ENCODE results near the gene TMEM252. TPM values are rescaled to one million over a fixed set of nuclear protein-coding genes. Genes with fewer than 3 reads are reported as not detected.

TMEM252 gene
- polyA plus RNA-seq, 1 of the 3 experiments (the other 2 are of a cell fraction) = not detected

DNA sequence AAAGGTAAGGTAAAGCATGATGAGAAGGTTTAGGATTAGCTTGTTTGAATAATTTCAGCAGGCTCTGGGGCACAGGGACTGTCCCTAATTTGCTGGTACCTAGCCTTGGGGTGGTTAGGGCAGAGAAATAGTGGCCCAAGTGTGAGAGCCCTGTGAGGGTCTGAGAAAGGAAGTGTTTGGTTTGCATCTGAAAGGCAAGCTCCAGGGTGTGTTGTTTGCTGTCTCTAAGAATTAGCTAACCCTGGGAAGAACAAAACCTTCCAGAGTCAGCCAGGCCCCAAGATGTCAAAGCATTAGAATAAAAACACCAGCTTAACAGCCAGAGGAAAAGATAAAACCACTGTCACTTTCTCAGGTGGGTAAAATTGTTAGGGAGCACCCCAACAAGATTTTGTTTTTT lies 31.0 kb downstream of the TMEM252 start:
- H3K4me1 ChIP-seq (ENCODE audit: control insufficient read depth in 1 of 2, insufficient read depth in 2 of 2, low read depth in 1 of 2, low read length in 1 of 2) = no peaks in the 10 kb centered on the region
- H3K27me3 ChIP-seq (ENCODE audit: insufficient read depth) = peaks cover 8% of the 10 kb centered on the region; the same call in 1 of the 2 replicates
- no peak overlapping the region for H3K4me3 ChIP-seq (ENCODE audit: low read depth in 2 of 2, low read length in 1 of 2)
- no peak overlapping the region for H3K9ac ChIP-seq
- DNase-seq = no peak
- H3K27ac ChIP-seq (ENCODE audit: low read depth in 2 of 2, low read length in 1 of 2) = no peak overlapping the region
- H3K4me2 ChIP-seq = no peak overlapping the region
- no peaks in the 10 kb centered on the region for H3K9me2 ChIP-seq
- H3K9me3 ChIP-seq = no peaks in the 10 kb centered on the region
- no peaks in the 10 kb centered on the region for H3K79me2 ChIP-seq (ENCODE audit: insufficient read depth)
- H3F3A ChIP-seq (replicated peaks; ENCODE audit: insufficient read depth) = no peaks in the 10 kb centered on the region
- no peak overlapping the region for H2AFZ ChIP-seq (ENCODE audit: low read depth)
- TF ChIP-seq NFIC (IDR thresholded peaks at IDR 0.05; ENCODE audit: borderline replicate concordance) (no peak), EZH2phosphoT487 (IDR thresholded peaks at IDR 0.05; ENCODE audit: borderline replicate concordance, low read depth) (no peak), FOXM1 (IDR thresholded peaks at IDR 0.05; ENCODE audit: low read depth) (no peak), EP300 (IDR thresholded peaks at IDR 0.05; ENCODE audit: borderline replicate concordance in 1 of 2, low read depth in 1 of 2, low read length in 1 of 2) (no peak), RCOR1 (IDR thresholded peaks at IDR 0.05; ENCODE audit: low read length) (no peak), GABPA (IDR thresholded peaks at IDR 0.05; ENCODE audit: low read depth) (no peak), TEAD4 (IDR thresholded peaks at IDR 0.05; ENCODE audit: borderline replicate concordance, insufficient read depth) (no peak), YY1 (IDR thresholded peaks at IDR 0.05; ENCODE audit: low read depth) (no peak)
- TF ChIP-seq, protein P1, sequence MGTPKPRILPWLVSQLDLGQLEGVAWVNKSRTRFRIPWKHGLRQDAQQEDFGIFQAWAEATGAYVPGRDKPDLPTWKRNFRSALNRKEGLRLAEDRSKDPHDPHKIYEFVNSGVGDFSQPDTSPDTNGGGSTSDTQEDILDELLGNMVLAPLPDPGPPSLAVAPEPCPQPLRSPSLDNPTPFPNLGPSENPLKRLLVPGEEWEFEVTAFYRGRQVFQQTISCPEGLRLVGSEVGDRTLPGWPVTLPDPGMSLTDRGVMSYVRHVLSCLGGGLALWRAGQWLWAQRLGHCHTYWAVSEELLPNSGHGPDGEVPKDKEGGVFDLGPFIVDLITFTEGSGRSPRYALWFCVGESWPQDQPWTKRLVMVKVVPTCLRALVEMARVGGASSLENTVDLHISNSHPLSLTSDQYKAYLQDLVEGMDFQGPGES (IDR thresholded peaks at IDR 0.05; ENCODE audit: low read depth, low read length) = no peak
- TF ChIP-seq, protein P2, sequence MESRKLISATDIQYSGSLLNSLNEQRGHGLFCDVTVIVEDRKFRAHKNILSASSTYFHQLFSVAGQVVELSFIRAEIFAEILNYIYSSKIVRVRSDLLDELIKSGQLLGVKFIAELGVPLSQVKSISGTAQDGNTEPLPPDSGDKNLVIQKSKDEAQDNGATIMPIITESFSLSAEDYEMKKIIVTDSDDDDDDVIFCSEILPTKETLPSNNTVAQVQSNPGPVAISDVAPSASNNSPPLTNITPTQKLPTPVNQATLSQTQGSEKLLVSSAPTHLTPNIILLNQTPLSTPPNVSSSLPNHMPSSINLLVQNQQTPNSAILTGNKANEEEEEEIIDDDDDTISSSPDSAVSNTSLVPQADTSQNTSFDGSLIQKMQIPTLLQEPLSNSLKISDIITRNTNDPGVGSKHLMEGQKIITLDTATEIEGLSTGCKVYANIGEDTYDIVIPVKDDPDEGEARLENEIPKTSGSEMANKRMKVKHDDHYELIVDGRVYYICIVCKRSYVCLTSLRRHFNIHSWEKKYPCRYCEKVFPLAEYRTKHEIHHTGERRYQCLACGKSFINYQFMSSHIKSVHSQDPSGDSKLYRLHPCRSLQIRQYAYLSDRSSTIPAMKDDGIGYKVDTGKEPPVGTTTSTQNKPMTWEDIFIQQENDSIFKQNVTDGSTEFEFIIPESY (IDR thresholded peaks at IDR 0.05; ENCODE audit: borderline replicate concordance, low read depth) = no peak
- TF ChIP-seq, protein P3, sequence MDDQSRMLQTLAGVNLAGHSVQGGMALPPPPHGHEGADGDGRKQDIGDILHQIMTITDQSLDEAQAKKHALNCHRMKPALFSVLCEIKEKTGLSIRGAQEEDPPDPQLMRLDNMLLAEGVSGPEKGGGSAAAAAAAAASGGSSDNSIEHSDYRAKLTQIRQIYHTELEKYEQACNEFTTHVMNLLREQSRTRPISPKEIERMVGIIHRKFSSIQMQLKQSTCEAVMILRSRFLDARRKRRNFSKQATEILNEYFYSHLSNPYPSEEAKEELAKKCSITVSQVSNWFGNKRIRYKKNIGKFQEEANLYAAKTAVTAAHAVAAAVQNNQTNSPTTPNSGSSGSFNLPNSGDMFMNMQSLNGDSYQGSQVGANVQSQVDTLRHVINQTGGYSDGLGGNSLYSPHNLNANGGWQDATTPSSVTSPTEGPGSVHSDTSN (IDR thresholded peaks at IDR 0.05) = no peak
- TF ChIP-seq, protein P4, sequence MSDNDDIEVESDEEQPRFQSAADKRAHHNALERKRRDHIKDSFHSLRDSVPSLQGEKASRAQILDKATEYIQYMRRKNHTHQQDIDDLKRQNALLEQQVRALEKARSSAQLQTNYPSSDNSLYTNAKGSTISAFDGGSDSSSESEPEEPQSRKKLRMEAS (IDR thresholded peaks at IDR 0.05; ENCODE audit: low read depth) = no peak
- no peaks in the 10 kb centered on the region for H4K20me1 ChIP-seq (ENCODE audit: insufficient read depth)
- no peaks in the 10 kb centered on the region for H3K36me3 ChIP-seq (replicated peaks in 1 of 2; ENCODE audit: control insufficient read depth in 1 of 2, insufficient read depth in 2 of 2, low read length in 1 of 2)
- ChIA-PET POLR2A (no interaction called here), CTCF (no interaction called here)

DNA sequence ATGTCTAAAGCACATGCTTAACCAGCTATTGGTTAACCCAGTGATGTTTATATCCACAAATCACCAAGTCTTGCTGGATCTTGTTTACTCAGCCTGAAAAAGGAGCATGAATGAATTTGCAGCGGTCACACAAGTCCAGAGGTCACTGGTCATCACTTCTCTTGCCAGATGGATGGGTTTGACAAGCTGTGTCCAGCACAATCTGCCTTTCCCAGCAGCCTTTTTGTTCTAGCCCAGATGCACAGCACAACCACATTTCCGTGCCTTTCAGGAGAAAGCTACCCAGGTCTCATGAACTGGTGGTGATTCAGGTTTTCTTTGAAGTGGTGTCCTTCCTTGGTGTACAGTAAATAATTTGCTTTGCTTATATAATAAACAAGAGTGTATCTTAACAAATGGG lies 32.1 kb downstream of the TMEM252 start:
- Histone ChIP-seq H2AFZ (ENCODE audit: low read depth) (no peak overlapping the region), H3K9me3 (no peaks in the 10 kb centered on the region), H3K9ac (no peak overlapping the region), H3K4me2 (no peak overlapping the region), H3F3A (replicated peaks; ENCODE audit: insufficient read depth) (no peaks in the 10 kb centered on the region), H4K20me1 (ENCODE audit: insufficient read depth) (no peaks in the 10 kb centered on the region), H3K4me3 (ENCODE audit: low read depth in 2 of 2, low read length in 1 of 2) (no peak overlapping the region), H3K27ac (ENCODE audit: low read depth in 2 of 2, low read length in 1 of 2) (no peak overlapping the region), H3K27me3 (ENCODE audit: insufficient read depth) (peaks cover 8% of the 10 kb centered on the region; the same call in 1 of the 2 replicates), H3K4me1 (ENCODE audit: control insufficient read depth in 1 of 2, insufficient read depth in 2 of 2, low read depth in 1 of 2, low read length in 1 of 2) (no peaks in the 10 kb centered on the region), H3K9me2 (no peaks in the 10 kb centered on the region), H3K36me3 (replicated peaks in 1 of 2; ENCODE audit: control insufficient read depth in 1 of 2, insufficient read depth in 2 of 2, low read length in 1 of 2) (no peaks in the 10 kb centered on the region), H3K79me2 (ENCODE audit: insufficient read depth) (no peaks in the 10 kb centered on the region)
- POLR2A ChIA-PET = no interaction called here
- no peak for DNase-seq
- WGBS (ENCODE audit: low lambda C conversion rate) = 8% methylated on average over 2 of the region's 2 CpGs
- CTCF ChIA-PET = interaction anchor here (0.7 to 2.1 kb wide), 3 partner anchors 13 to 22 kb away, joined by 3 to 8 read pairs (median 4); no protein-coding TSS in a partner anchor
- TF ChIP-seq, protein P1 (IDR thresholded peaks at IDR 0.05; ENCODE audit: low read depth, low read length) = no peak
- TF ChIP-seq, protein P3 (IDR thresholded peaks at IDR 0.05) = no peak
- no peak for TF ChIP-seq GATA2 (CRISPR knock-in tag; IDR thresholded peaks at IDR 0.05)
- TF ChIP-seq, protein P5, sequence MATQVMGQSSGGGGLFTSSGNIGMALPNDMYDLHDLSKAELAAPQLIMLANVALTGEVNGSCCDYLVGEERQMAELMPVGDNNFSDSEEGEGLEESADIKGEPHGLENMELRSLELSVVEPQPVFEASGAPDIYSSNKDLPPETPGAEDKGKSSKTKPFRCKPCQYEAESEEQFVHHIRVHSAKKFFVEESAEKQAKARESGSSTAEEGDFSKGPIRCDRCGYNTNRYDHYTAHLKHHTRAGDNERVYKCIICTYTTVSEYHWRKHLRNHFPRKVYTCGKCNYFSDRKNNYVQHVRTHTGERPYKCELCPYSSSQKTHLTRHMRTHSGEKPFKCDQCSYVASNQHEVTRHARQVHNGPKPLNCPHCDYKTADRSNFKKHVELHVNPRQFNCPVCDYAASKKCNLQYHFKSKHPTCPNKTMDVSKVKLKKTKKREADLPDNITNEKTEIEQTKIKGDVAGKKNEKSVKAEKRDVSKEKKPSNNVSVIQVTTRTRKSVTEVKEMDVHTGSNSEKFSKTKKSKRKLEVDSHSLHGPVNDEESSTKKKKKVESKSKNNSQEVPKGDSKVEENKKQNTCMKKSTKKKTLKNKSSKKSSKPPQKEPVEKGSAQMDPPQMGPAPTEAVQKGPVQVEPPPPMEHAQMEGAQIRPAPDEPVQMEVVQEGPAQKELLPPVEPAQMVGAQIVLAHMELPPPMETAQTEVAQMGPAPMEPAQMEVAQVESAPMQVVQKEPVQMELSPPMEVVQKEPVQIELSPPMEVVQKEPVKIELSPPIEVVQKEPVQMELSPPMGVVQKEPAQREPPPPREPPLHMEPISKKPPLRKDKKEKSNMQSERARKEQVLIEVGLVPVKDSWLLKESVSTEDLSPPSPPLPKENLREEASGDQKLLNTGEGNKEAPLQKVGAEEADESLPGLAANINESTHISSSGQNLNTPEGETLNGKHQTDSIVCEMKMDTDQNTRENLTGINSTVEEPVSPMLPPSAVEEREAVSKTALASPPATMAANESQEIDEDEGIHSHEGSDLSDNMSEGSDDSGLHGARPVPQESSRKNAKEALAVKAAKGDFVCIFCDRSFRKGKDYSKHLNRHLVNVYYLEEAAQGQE (IDR thresholded peaks at IDR 0.05; ENCODE audit: low read depth, low read length) = no peak

Measured in SK-N-SH (cell line).